Keratinocyte (primary cell): ENCODE results near the gene IGF1R.
"Not testable (repeated sequence)": the region's sequence is repeated elsewhere in the genome, so short reads cannot be mapped to it uniquely, and the experiment has no call there.

Experiments
- EZH2 ChIP-seq: IDR thresholded peaks from one replicate; pipeline ENCODE4 v1.6.1; 2012; ENCODE audit warnings: inconsistent platforms, mild to moderate bottlenecking, low read length, moderate library complexity
- TF ChIP-seq, protein P1 (sequence below), 3 experiments: IDR thresholded peaks in 1 of 3; conservative IDR thresholded peaks in 1 of 3; optimal IDR thresholded peaks in 1 of 3; 2 replicates in 2 of 3; 3 replicates in 1 of 3; pipeline versions ENCODE3 to v1.5.1; 2011; ENCODE audit warnings: low read length in 3 of 3, mild to moderate bottlenecking in 3 of 3, moderate library complexity in 2 of 3, control low read depth in 1 of 3, inconsistent platforms in 1 of 3; ENCODE audit not compliant: insufficient read depth in 2 of 3; ENCODE audit errors: extremely low read depth in 1 of 3

DNA sequence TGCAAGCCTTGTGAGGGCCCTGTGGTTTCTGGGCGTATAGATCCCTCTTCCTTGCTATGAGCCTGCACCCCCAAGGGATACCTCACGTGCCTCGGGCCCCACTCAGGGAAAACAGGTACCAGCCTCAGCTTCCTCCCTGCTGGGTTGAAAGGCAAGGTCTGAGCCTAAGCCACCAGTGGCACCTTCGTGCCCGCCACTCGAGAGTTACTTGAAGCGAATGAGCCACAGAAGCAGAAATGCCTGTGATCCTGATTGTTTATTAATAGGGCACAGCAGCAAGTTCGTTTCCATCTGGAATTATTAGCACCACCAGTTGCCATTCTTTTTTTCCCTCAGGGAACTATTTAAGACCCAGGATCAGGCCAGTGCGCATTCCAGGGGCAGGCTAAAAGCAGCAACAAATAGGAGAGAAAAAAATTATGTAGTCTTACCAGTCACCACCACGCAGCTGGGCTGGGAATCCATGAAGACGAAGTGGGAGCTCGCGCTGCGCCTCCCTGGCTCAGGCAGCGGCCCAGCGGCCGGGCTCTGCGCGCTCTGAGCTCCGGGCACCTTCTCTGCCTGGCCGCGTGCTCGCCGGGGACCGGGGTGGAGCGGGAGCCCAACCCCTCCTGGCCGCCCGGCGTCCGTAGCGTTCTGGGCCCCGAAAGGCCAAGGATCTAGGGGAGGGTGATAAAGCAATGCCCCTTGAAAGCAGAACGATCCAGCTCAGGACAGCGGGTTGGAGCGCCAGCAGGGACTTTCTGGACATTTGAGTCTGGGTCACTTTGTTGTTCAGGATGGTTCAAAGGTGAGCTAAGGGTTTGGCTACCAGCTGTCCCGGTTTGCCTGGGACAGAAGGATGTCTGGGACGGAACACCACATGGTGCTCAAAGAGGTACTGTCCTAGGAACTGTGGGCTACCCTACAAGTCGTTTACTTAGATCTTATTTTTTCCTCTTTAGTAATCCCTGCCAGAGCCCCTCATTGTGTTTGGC is 356.9 kb downstream of the IGF1R start:
- TF ChIP-seq, protein P1, sequence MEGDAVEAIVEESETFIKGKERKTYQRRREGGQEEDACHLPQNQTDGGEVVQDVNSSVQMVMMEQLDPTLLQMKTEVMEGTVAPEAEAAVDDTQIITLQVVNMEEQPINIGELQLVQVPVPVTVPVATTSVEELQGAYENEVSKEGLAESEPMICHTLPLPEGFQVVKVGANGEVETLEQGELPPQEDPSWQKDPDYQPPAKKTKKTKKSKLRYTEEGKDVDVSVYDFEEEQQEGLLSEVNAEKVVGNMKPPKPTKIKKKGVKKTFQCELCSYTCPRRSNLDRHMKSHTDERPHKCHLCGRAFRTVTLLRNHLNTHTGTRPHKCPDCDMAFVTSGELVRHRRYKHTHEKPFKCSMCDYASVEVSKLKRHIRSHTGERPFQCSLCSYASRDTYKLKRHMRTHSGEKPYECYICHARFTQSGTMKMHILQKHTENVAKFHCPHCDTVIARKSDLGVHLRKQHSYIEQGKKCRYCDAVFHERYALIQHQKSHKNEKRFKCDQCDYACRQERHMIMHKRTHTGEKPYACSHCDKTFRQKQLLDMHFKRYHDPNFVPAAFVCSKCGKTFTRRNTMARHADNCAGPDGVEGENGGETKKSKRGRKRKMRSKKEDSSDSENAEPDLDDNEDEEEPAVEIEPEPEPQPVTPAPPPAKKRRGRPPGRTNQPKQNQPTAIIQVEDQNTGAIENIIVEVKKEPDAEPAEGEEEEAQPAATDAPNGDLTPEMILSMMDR (optimal IDR thresholded peaks at IDR 0.05 in 1 of 3, IDR thresholded peaks at IDR 0.05 in 1 of 3, conservative IDR thresholded peaks at IDR 0.05 in 1 of 3; ENCODE audit: extremely low read depth in 1 of 3, insufficient read depth in 2 of 3, low read length in 3 of 3): not testable (repeated sequence)
- not testable (repeated sequence) for TF ChIP-seq EZH2
